GM12878 (cell line): Measurements from ENCODE around the gene ERCC4. TPM values are rescaled to one million over a fixed set of nuclear protein-coding genes. Genes with fewer than 3 reads are reported as not detected.

Experiments used
- ATAC-seq: fragments of 200-7000 bp; cut with Tn5 transposase; 3 replicates; pipeline ENCODE4 v1.9.1; 2020; ENCODE audit warnings: mild to moderate bottlenecking, moderate library complexity
- BruUV-seq: library from RNA; stranded (reverse); fragments of 400-500 nt; replicated peaks from 2 replicates; lab custom pipeline; 2021; lab: Mats Ljungman, UMichigan
- CTCF ChIA-PET: fragments of 300-600 bp; sonication (Branson Sonifier 250); formaldehyde crosslinking; extraction: SDS; loops from one replicate; lab custom pipeline; 2021; ENCODE audit warnings: inconsistent platforms; lab: Yijun Ruan, JAX
- POLR2A ChIA-PET: fragments of 350-600 bp; formaldehyde crosslinking; extraction: SDS; loops from one replicate; lab custom pipeline; 2021; ENCODE audit warnings: inconsistent platforms; lab: Charles Lee
- RAD21 ChIA-PET: fragments of 300-600 bp; sonication (Branson Sonifier 250); formaldehyde crosslinking; loops from one replicate; lab custom pipeline; 2023; ENCODE audit warnings: antibody characterized with exemption; ENCODE audit not compliant: unreplicated experiment; lab: Charles Lee
- SMC1A ChIA-PET: fragments of 300-600 bp; sonication (Branson Sonifier 250); formaldehyde crosslinking; loops from one replicate; lab custom pipeline; 2023; ENCODE audit not compliant: unreplicated experiment, uncharacterized antibody; lab: Charles Lee
- DNase-seq: peaks from one replicate; pipeline ENCODE4 v3.0.0-alpha.2; 2011; ENCODE audit warnings: low read depth, low spot score
- FAIRE-seq: peaks from 3 replicates; lab custom pipeline; 2011; peaks lifted over from hg19 to GRCh38; lab: Jason Lieb, UNC
- H2AFZ ChIP-seq: 2 replicates; pipeline ENCODE4 v1.6.0; 2011; ENCODE audit warnings: low read depth, low read length, control low read depth; ENCODE audit not compliant: control insufficient read depth
- H3K27ac ChIP-seq: 2 replicates; pipeline ENCODE4 v1.5.1; 2011; ENCODE audit warnings: control low read depth; ENCODE audit not compliant: control insufficient read depth, insufficient read depth
- H3K27me3 ChIP-seq, 2 experiments: replicated peaks in 1 of 2; 2 replicates each; pipeline versions ENCODE4 v1.6.0 to v1.6.1; 2011; ENCODE audit warnings: low read length in 1 of 2; ENCODE audit not compliant: control insufficient read depth in 2 of 2, insufficient read depth in 2 of 2
- H3K36me3 ChIP-seq, 2 experiments: 2 replicates each; pipeline ENCODE4 v1.5.1; 2011; ENCODE audit warnings: low read length in 1 of 2; ENCODE audit not compliant: control insufficient read depth in 2 of 2, insufficient read depth in 2 of 2
- H3K4me1 ChIP-seq: 2 replicates; pipeline ENCODE4 v1.6.1; 2011; ENCODE audit warnings: mild to moderate bottlenecking, low read length, moderate library complexity, mixed read lengths; ENCODE audit not compliant: control insufficient read depth, insufficient read depth
- H3K4me2 ChIP-seq: 2 replicates; pipeline ENCODE4 v1.6.0; 2011; ENCODE audit warnings: control low read depth; ENCODE audit not compliant: control insufficient read depth, insufficient read depth
- H3K4me3 ChIP-seq: fragments of 200-600 bp; sonication (generic); 2 replicates; pipeline ENCODE4 v1.5.1; 2016
- H3K79me2 ChIP-seq: 2 replicates; pipeline ENCODE4 v1.6.0; 2011; ENCODE audit warnings: low read length; ENCODE audit not compliant: control insufficient read depth, insufficient read depth
- H3K9ac ChIP-seq: 2 replicates; pipeline ENCODE4 v1.8.0; 2011; ENCODE audit warnings: low read length, control low read depth, mixed read lengths; ENCODE audit not compliant: control insufficient read depth, insufficient read depth
- H3K9me3 ChIP-seq: replicated peaks from 3 replicates; pipeline ENCODE4 v1.5.1; 2011; ENCODE audit warnings: mild to moderate bottlenecking, low read length; ENCODE audit not compliant: control insufficient read depth, insufficient read depth
- H4K20me1 ChIP-seq: 2 replicates; pipeline ENCODE4 v1.6.0; 2011; ENCODE audit not compliant: control insufficient read depth, insufficient read depth
- FOS ChIP-seq: IDR thresholded peaks from 3 replicates; pipeline ENCODE4 v1.6.1; 2011; ENCODE audit warnings: borderline replicate concordance; ENCODE audit not compliant: insufficient read length; ENCODE audit errors: extremely low read depth
- FOXK2 ChIP-seq: fragments of 450-650 bp; IDR thresholded peaks from 2 replicates; pipeline ENCODE4 v1.6.1; 2017; ENCODE audit warnings: mild to moderate bottlenecking, moderate library complexity
- YBX1 ChIP-seq: fragments of 450-650 bp; IDR thresholded peaks from 2 replicates; pipeline ENCODE4 v1.6.1; 2016; ENCODE audit warnings: antibody characterized with exemption
- ZBED1 ChIP-seq: IDR thresholded peaks from 2 replicates; pipeline ENCODE4 v1.6.1; 2016; ENCODE audit warnings: borderline replicate concordance
- ZNF384 ChIP-seq: IDR thresholded peaks from 2 replicates; pipeline ENCODE4 v1.6.1; 2012; ENCODE audit warnings: low read depth, mild to moderate bottlenecking, low read length, improper control_type of control experiment, borderline replicate concordance
- ZSCAN29 ChIP-seq: fragments of 450-650 bp; IDR thresholded peaks from 2 replicates; pipeline ENCODE4 v1.6.1; 2017; ENCODE audit warnings: mild to moderate bottlenecking, moderate library complexity
- WGBS: methylation state at CpG from one replicate; pipeline ENCODE4 v1.1.6; 2016; ENCODE audit warnings: low lambda C conversion rate; ENCODE audit not compliant: insufficient replicate concordance, insufficient coverage; ENCODE audit errors: missing lambda C conversion rate; 5-methylcytosine and 5-hydroxymethylcytosine counted together
- in situ Hi-C: fragments of 300-500 bp; cut with MboI; formaldehyde crosslinking; loops from 9 replicates; pipeline ENCODE4 v1.14.3; 2018; ENCODE audit warnings: mixed read lengths
- intact Hi-C: fragments of 100-400 bp; cut with micrococcal nuclease; formaldehyde crosslinking; loops from one replicate; pipeline ENCODE4 v1.14.2; 2022; ENCODE audit not compliant: unreplicated experiment
- polyA plus RNA-seq, 11 experiments: library from polyadenylated mRNA; depleted of rRNA in 4 of 11; unstranded in 6 of 11; stranded (reverse) in 5 of 11; fragments of >200 nt; fragmentation: Nextera tagmentation in 4 of 11; fragmentation: Illumina TruSeq in 1 of 11; extraction: Ambion mirVana in 4 of 11; extraction: Trizol in 1 of 11; gene quantifications; 1 replicate in 1 of 11; 2 replicates in 10 of 11; pipeline versions ENCODE4 v1.2.1 to v1.2.3, GENCODE V29; 2011 to 2016; ENCODE audit warnings: inconsistent platforms in 2 of 11, missing spikeins in 2 of 11, low read depth in 1 of 11
- total RNA-seq, 4 experiments: library from RNA; depleted of rRNA in 3 of 4; stranded (reverse); fragments of >200 nt in 3 of 4; fragmentation: Illumina TruSeq in 1 of 4; extraction: Trizol in 1 of 4; gene quantifications; 2 replicates each; pipeline versions ENCODE4 v1.2.1 to v1.2.3, GENCODE V29; 2013 to 2021
- TF ChIP-seq, protein P1 (sequence below): IDR thresholded peaks from 2 replicates; pipeline ENCODE4 v1.6.1; 2012; ENCODE audit warnings: low read depth, low read length, improper control_type of control experiment
- TF ChIP-seq, protein P2 (sequence below): fragments of 450-650 bp; IDR thresholded peaks from 2 replicates; pipeline ENCODE4 v1.6.1; 2016; ENCODE audit warnings: mild to moderate bottlenecking

Gene ERCC4
- total and polyA plus RNA-seq, 10 of the 15 experiments (the other 5 are each of a cell fraction or from before 2014, with no cell fraction given), result 4.7 to 24.6 (median 8.9) TPM

DNA sequence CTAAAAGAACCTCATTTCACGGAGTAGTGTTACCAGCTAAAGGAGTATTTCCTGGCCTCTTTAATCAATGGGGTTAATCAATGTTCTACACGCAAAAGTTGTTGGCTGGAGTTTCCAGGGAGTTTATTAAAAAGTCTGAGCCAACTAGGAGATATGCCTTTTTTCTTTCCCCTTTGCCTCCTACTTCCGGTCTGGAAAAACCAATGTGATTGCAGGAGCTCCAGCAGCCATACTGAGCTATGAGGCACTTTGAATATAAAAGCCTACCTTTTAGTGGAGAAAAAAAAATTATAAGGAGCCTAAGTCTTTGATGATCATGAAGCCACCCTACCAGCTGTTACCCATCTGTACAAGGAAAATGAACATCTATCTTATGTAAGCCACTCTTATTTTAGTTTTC, 17.9 kb upstream of the ERCC4 start:
- ATAC-seq (no peak), DNase-seq (no peak), FAIRE-seq (no peak)
- Histone ChIP-seq H3K9me3 (no peaks in the 10 kb centered on the region; the same call in 2 of the 3 replicates), H3K4me1 (peaks cover 3% of the 10 kb centered on the region; the same call in 1 of the 2 replicates), H3K79me2 (no peaks in the 10 kb centered on the region), H4K20me1 (no peaks in the 10 kb centered on the region), H3K27me3 (no peaks in the 10 kb centered on the region; a peak in 1 of 4 replicates), H3K27ac (no peak overlapping the region), H3K9ac (no peak overlapping the region), H3K4me2 (no peak overlapping the region), H3K4me3 (no peak overlapping the region), H2AFZ (no peak overlapping the region), H3K36me3 (no peaks in the 10 kb centered on the region)
- CTCF ChIA-PET, result interaction anchor here (0.6 to 2.0 kb wide), 3 partner anchors 17 to 55 kb away, joined by 3 to 8 read pairs (median 4); partner anchors contain the start of gene ERCC4
- intact Hi-C loops (no loop called here), in situ Hi-C loops (no loop called here)
- RAD21 ChIA-PET, result interaction anchor here (1.2 kb wide), 1 partner anchor 18 kb away, joined by 4 read pairs; the partner anchor contains the start of gene ERCC4
- SMC1A ChIA-PET, result interaction anchor here (1.1 to 1.2 kb wide), 3 partner anchors 9 to 37 kb away, joined by 3 to 4 read pairs (median 3); no protein-coding TSS in a partner anchor
- TF ChIP-seq FOXK2, result no peak
- TF ChIP-seq FOS, result no peak
- POLR2A ChIA-PET, result no interaction called here
- 42% methylated on average over 3 of the region's 3 CpGs for WGBS
- no TSS peak for BruUV-seq

DNA sequence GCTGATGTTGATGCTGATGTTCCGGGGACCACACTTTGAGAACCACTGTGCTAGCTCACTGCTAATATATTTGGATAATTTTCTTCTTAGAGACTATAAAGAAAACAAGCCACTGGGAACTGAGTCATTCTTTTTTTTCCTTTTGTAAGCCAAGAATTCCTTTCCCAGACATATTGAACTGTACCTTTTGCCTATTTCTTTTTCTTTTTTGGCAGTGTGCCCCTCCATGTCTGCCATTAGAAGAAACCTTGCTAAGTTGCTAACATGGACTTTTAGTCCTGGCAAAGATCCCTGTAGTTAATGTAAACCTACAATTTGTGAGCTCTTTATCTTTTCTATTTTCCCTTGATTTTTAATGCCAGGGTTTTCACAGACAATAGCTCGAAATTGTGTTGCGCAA, 17.3 kb upstream of the ERCC4 start:
- Histone ChIP-seq H3K36me3 (no peaks in the 10 kb centered on the region), H3K27ac (no peak overlapping the region), H3K4me2 (no peak overlapping the region), H3K79me2 (no peaks in the 10 kb centered on the region), H2AFZ (no peak overlapping the region), H3K4me3 (no peak overlapping the region), H3K9ac (no peak overlapping the region), H4K20me1 (no peaks in the 10 kb centered on the region), H3K27me3 (no peaks in the 10 kb centered on the region; a peak in 1 of 4 replicates), H3K4me1 (peaks cover 3% of the 10 kb centered on the region; the same call in 1 of the 2 replicates), H3K9me3 (no peaks in the 10 kb centered on the region; the same call in 2 of the 3 replicates)
- ChIA-PET SMC1A (interaction anchor here (1.1 to 1.2 kb wide), 3 partner anchors 9 to 37 kb away, joined by 3 to 4 read pairs (median 3); no protein-coding TSS in a partner anchor), CTCF (interaction anchor here (1.3 to 2.0 kb wide), 2 partner anchors 17 to 37 kb away, joined by 4 to 8 read pairs; partner anchors contain the start of gene ERCC4), POLR2A (no interaction called here), RAD21 (interaction anchor here (1.2 kb wide), 1 partner anchor 17 kb away, joined by 4 read pairs; the partner anchor contains the start of gene ERCC4)
- TF ChIP-seq, protein P1, sequence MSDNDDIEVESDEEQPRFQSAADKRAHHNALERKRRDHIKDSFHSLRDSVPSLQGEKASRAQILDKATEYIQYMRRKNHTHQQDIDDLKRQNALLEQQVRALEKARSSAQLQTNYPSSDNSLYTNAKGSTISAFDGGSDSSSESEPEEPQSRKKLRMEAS, result no peak
- no peak for TF ChIP-seq ZNF384
- no peak for TF ChIP-seq ZBED1
- no peak for TF ChIP-seq YBX1
- TF ChIP-seq, protein P2, sequence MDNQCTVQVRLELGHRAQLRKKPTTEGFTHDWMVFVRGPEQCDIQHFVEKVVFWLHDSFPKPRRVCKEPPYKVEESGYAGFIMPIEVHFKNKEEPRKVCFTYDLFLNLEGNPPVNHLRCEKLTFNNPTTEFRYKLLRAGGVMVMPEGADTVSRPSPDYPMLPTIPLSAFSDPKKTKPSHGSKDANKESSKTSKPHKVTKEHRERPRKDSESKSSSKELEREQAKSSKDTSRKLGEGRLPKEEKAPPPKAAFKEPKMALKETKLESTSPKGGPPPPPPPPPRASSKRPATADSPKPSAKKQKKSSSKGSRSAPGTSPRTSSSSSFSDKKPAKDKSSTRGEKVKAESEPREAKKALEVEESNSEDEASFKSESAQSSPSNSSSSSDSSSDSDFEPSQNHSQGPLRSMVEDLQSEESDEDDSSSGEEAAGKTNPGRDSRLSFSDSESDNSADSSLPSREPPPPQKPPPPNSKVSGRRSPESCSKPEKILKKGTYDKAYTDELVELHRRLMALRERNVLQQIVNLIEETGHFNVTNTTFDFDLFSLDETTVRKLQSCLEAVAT, result no peak
- TF ChIP-seq ZSCAN29, result no peak
- DNase-seq, result no peak
- in situ Hi-C loops, result no loop called here
- BruUV-seq, result no TSS peak
- no peak for ATAC-seq
- WGBS, result 45% methylated on average over 3 of the region's 3 CpGs
- intact Hi-C loops, result no loop called here
- no peak for FAIRE-seq
